K562 (cell line): ENCODE results near the gene CCL11. TPM values are rescaled to one million over a fixed set of nuclear protein-coding genes. Genes with fewer than 3 reads are reported as not detected.

Experiments used
- ATAC-seq: fragments of 200-7000 bp; cut with Tn5 transposase; 3 replicates; pipeline ENCODE4 v1.9.1; 2020; ENCODE audit warnings: moderate library complexity
- BruUV-seq: library from RNA; stranded (reverse); fragments of 400-500 nt; replicated peaks from 2 replicates; lab custom pipeline; 2021; lab: Mats Ljungman, UMichigan
- CTCF ChIA-PET: fragments of 300-600 bp; formaldehyde crosslinking; extraction: SDS; loops from one replicate; lab custom pipeline; 2021; ENCODE audit warnings: low intra/inter-chr PET ratio; lab: Yijun Ruan, JAX
- POLR2A ChIA-PET: fragments of 300-600, 350-650 bp; sonication (Branson Sonifier 250); formaldehyde crosslinking; extraction: SDS; loops from one replicate; lab custom pipeline; 2021; ENCODE audit warnings: antibody characterized with exemption, inconsistent platforms; lab: Yijun Ruan, JAX
- DNase-seq, 4 experiments: peaks; one replicate each; pipeline versions ENCODE4 v3.0.0 to v3.0.0-alpha.2; 2011 to 2018; ENCODE audit warnings: low spot score in 3 of 4, mixed read lengths in 3 of 4; ENCODE audit errors: extremely low read depth in 1 of 4
- FAIRE-seq: peaks from 2 replicates; lab custom pipeline; 2011; peaks lifted over from hg19 to GRCh38; lab: Jason Lieb, UNC
- H2AFZ ChIP-seq: 2 replicates; pipeline ENCODE4 v1.6.0; 2011; ENCODE audit warnings: low read depth, low read length, control low read depth, inconsistent platforms
- H3K27ac ChIP-seq: fragments of 200-600 bp; 3 replicates; pipeline ENCODE4 v1.8.0; 2011; ENCODE audit warnings: low read depth, mild to moderate bottlenecking, control low read depth, inconsistent platforms, low read length, moderate library complexity, mixed read lengths; ENCODE audit errors: extremely low read depth
- H3K27me3 ChIP-seq, 2 experiments: fragments of 300-600 bp in 1 of 2; 2 replicates in 1 of 2; 3 replicates in 1 of 2; pipeline versions ENCODE4 v1.6.0 to v1.8.0; 2011; ENCODE audit warnings: inconsistent platforms in 2 of 2, low read length in 2 of 2, mild to moderate bottlenecking in 1 of 2, mixed read lengths in 1 of 2, moderate library complexity in 1 of 2; ENCODE audit not compliant: control insufficient read depth in 2 of 2, insufficient read depth in 2 of 2
- H3K36me3 ChIP-seq: fragments of 300-600 bp; 3 replicates; pipeline ENCODE4 v1.8.0; 2011; ENCODE audit warnings: mild to moderate bottlenecking, low read length, inconsistent platforms; ENCODE audit not compliant: control insufficient read depth, insufficient read depth
- H3K4me1 ChIP-seq, 2 experiments: fragments of 200-600 bp in 1 of 2; replicated peaks in 1 of 2; 2 replicates in 1 of 2; 3 replicates in 1 of 2; pipeline versions ENCODE4 v1.5.1 to v1.8.0; 2011; ENCODE audit warnings: inconsistent platforms in 2 of 2, low read length in 2 of 2, mild to moderate bottlenecking in 1 of 2, mixed read lengths in 1 of 2, moderate library complexity in 1 of 2; ENCODE audit not compliant: control insufficient read depth in 2 of 2, insufficient read depth in 2 of 2
- H3K4me2 ChIP-seq: 2 replicates; pipeline ENCODE4 v1.6.1; 2011; ENCODE audit warnings: low read length, control low read depth, inconsistent platforms, mixed read lengths; ENCODE audit not compliant: insufficient read depth
- H3K4me3 ChIP-seq: fragments of 200-600 bp; sonication (generic), shearing (Covaris generic); 2 replicates; pipeline ENCODE4 v1.5.1; 2016; ENCODE audit warnings: control low read depth, inconsistent platforms
- H3K79me2 ChIP-seq: fragments of 200-600 bp; 3 replicates; pipeline ENCODE4 v1.8.0; 2011; ENCODE audit warnings: low read length, inconsistent platforms; ENCODE audit not compliant: control insufficient read depth, insufficient read depth
- H3K9ac ChIP-seq, 2 experiments: 2 replicates each; pipeline versions ENCODE4 v1.6.0 to v1.6.1; 2011; ENCODE audit warnings: low read depth in 2 of 2, low read length in 2 of 2, control low read depth in 1 of 2, inconsistent platforms in 1 of 2, mild to moderate bottlenecking in 1 of 2, mixed read lengths in 1 of 2; ENCODE audit not compliant: insufficient read depth in 1 of 2
- H3K9me1 ChIP-seq: one replicate; pipeline ENCODE4 v1.6.0; 2011; ENCODE audit warnings: inconsistent platforms, mild to moderate bottlenecking, low read length, moderate library complexity; ENCODE audit not compliant: control insufficient read depth, insufficient read depth
- H3K9me3 ChIP-seq: replicated peaks from 2 replicates; pipeline ENCODE4 v1.5.1; 2011; ENCODE audit warnings: low read depth, low read length, inconsistent platforms; ENCODE audit not compliant: control insufficient read depth, insufficient read depth
- H4K20me1 ChIP-seq: replicated peaks from 2 replicates; pipeline ENCODE4 v1.6.1; 2011; ENCODE audit warnings: low read length, inconsistent platforms, mixed read lengths; ENCODE audit not compliant: control insufficient read depth, insufficient read depth
- ATF1 ChIP-seq, 2 experiments: fragments of 450-650 bp in 1 of 2; IDR thresholded peaks; 2 replicates each; pipeline ENCODE4 v1.6.1; 2016; ENCODE audit warnings: missing compliant biosample characterization in 1 of 2, missing genetic modification characterization in 1 of 2
- CBFA2T3 ChIP-seq: fragments of 450-650 bp; IDR thresholded peaks from 2 replicates; pipeline ENCODE4 v1.6.1; 2017
- DNMT1 ChIP-seq: fragments of 450-650 bp; IDR thresholded peaks from 2 replicates; pipeline ENCODE4 v1.6.1; 2016; ENCODE audit warnings: antibody characterized with exemption, mild to moderate bottlenecking
- HEY1 ChIP-seq: fragments of 250-450 bp; sonication (Bioruptor Pico); IDR thresholded peaks from 2 replicates; pipeline ENCODE4 v1.5.0; 2020; ENCODE audit warnings: mild to moderate bottlenecking, moderate library complexity, borderline replicate concordance
- HINFP ChIP-seq: fragments of 450-650 bp; conservative IDR thresholded peaks from 2 replicates; pipeline ENCODE4 v1.6.1; 2016; ENCODE audit warnings: missing genetic modification characterization, low read depth, mild to moderate bottlenecking, control low read depth, missing compliant biosample characterization
- RAD21 ChIP-seq, 2 experiments: fragments of 250-450 bp in 1 of 2; fragments of 450-650 bp in 1 of 2; sonication (Bioruptor Pico) in 1 of 2; formaldehyde crosslinking in 1 of 2; IDR thresholded peaks in 1 of 2; conservative IDR thresholded peaks in 1 of 2; 2 replicates each; pipeline versions ENCODE4 v1.4.0 to v1.8.0; 2020 to 2022; ENCODE audit warnings: mild to moderate bottlenecking in 2 of 2, moderate library complexity in 1 of 2
- STAT6 ChIP-seq: sonication (generic); formaldehyde crosslinking; IDR thresholded peaks from 2 replicates; pipeline ENCODE4 v1.8.1; 2023; ENCODE audit warnings: mild to moderate bottlenecking, missing genetic modification reagents
- ZNF146 ChIP-seq: IDR thresholded peaks from one replicate; pipeline ENCODE4 v1.6.1; 2018; ENCODE audit warnings: missing compliant biosample characterization; ENCODE audit not compliant: unreplicated experiment
- ZNF23 ChIP-seq: fragments of 250-450 bp; sonication (Bioruptor Pico); IDR thresholded peaks from 2 replicates; pipeline ENCODE4 v1.4.0; 2020; ENCODE audit warnings: mild to moderate bottlenecking
- ZNF408 ChIP-seq: fragments of 250-450 bp; sonication (Bioruptor Pico); IDR thresholded peaks from 2 replicates; pipeline ENCODE4 v1.4.0; 2020; ENCODE audit warnings: low read depth, mild to moderate bottlenecking, moderate library complexity
- ZSCAN32 ChIP-seq: fragments of 450-650 bp; formaldehyde crosslinking; IDR thresholded peaks from 2 replicates; pipeline ENCODE4 v1.4.0; 2020; ENCODE audit warnings: mild to moderate bottlenecking, moderate library complexity
- WGBS: fragments of 100-300 bp; shearing (Covaris generic); methylation state at CpG from one replicate; pipeline ENCODE4 v1.1.6; 2016; ENCODE audit warnings: low coverage, mixed read lengths; ENCODE audit not compliant: insufficient coverage; ENCODE audit errors: missing lambda C conversion rate; 5-methylcytosine and 5-hydroxymethylcytosine counted together
- in situ Hi-C: fragments of 300-500 bp; cut with MboI; formaldehyde crosslinking; loops from 4 replicates; pipeline ENCODE4 v1.15.0; 2018; ENCODE audit warnings: inconsistent platforms, mixed read lengths
- intact Hi-C: fragments of 100-400 bp; cut with micrococcal nuclease; formaldehyde crosslinking; loops from 2 replicates; pipeline ENCODE4 v1.14.2; 2022
- polyA plus RNA-seq, 8 experiments: library from polyadenylated mRNA; depleted of rRNA in 4 of 8; stranded (reverse) in 5 of 8; unstranded in 3 of 8; fragments of >200 nt; fragmentation: Nextera tagmentation in 2 of 8; fragmentation: Illumina TruSeq in 1 of 8; extraction: Ambion mirVana in 2 of 8; extraction: Trizol in 1 of 8; gene quantifications; 2 replicates each; pipeline versions ENCODE4 v1.2.1 to v1.2.3, GENCODE V29; 2011 to 2014; ENCODE audit warnings: inconsistent platforms in 1 of 8, missing spikeins in 1 of 8
- total RNA-seq, 7 experiments: library from RNA; depleted of rRNA in 6 of 7; stranded (reverse); fragments of >200 nt in 6 of 7; fragmentation: Illumina TruSeq in 2 of 7; extraction: Trizol in 2 of 7; gene quantifications; 2 replicates each; pipeline versions ENCODE4 v1.2.1 to v1.2.3, GENCODE V29; 2011 to 2021; ENCODE audit warnings: low replicate concordance in 1 of 7
- TF ChIP-seq, protein P1 (sequence below): fragments of 450-650 bp; IDR thresholded peaks from 2 replicates; pipeline ENCODE4 v1.6.1; 2016

Gene CCL11
- total and polyA plus RNA-seq, 9 of the 15 experiments (the other 6 are each of a cell fraction or from before 2014, with no cell fraction given) = not detected

DNA sequence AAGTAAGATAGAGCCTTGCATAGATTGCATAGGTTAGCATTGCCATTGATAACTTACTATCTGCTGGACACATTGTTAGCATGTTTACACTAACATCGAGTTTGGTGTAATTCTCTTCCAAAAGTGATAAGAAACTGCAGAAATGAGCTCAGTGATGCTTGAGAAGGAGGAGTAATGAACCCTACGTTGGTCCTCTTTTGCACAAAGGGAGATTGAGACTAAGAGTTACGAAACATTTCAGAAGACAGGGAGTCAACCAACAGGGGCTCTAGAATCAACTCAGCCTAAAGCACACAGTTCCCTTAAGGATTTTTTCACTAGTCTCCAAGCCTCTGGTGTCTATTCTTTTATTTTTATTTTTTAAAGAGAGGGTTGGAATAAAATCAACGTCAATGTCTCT lies 8.7 kb upstream of the CCL11 start:
- H3K27me3 ChIP-seq = no peaks in the 10 kb centered on the region
- no peaks in the 10 kb centered on the region for H4K20me1 ChIP-seq
- no peak overlapping the region for H3K27ac ChIP-seq
- no peak overlapping the region for H2AFZ ChIP-seq
- H3K4me2 ChIP-seq = no peak overlapping the region
- no peaks in the 10 kb centered on the region for H3K36me3 ChIP-seq
- ATAC-seq = no peak
- no peaks in the 10 kb centered on the region for H3K9me3 ChIP-seq
- WGBS = 2% methylated on average over 4 of the region's 4 CpGs
- BruUV-seq = no TSS peak
- POLR2A ChIA-PET = interaction anchor here (0.9 to 1.5 kb wide), 2 partner anchors 9 to 20 kb away, joined by 3 read pairs; partner anchors contain the start of gene CCL11
- in situ Hi-C loops = no loop called here
- H3K4me1 ChIP-seq = no peaks in the 10 kb centered on the region
- no peak for FAIRE-seq
- intact Hi-C loops = no loop called here
- CTCF ChIA-PET = no interaction called here
- TF ChIP-seq ZNF146 (CRISPR knock-in tag) (no peak), ZNF23 (CRISPR knock-in tag) (no peak), STAT6 (no peak), HINFP (tag) (no peak), ATF1 (CRISPR knock-in tag; IDR thresholded peaks at IDR 0.05) (no peak), ATF1 (tag; IDR thresholded peaks at IDR 0.05) (no peak), RAD21 (CRISPR knock-in tag; conservative IDR thresholded peaks at IDR 0.05 in 1 of 2, IDR thresholded peaks at IDR 0.05 in 1 of 2) (no peak), ZNF408 (CRISPR knock-in tag) (no peak), HEY1 (CRISPR knock-in tag) (no peak), CBFA2T3 (no peak), DNMT1 (no peak), ZSCAN32 (no peak)
- TF ChIP-seq, protein P1, sequence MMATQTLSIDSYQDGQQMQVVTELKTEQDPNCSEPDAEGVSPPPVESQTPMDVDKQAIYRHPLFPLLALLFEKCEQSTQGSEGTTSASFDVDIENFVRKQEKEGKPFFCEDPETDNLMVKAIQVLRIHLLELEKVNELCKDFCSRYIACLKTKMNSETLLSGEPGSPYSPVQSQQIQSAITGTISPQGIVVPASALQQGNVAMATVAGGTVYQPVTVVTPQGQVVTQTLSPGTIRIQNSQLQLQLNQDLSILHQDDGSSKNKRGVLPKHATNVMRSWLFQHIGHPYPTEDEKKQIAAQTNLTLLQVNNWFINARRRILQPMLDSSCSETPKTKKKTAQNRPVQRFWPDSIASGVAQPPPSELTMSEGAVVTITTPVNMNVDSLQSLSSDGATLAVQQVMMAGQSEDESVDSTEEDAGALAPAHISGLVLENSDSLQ = no peak
- TF ChIP-seq, all 486 proteins: peak for 0
- Histone ChIP-seq H3K4me3 (no peak overlapping the region), H3K79me2 (no peaks in the 10 kb centered on the region), H3K9me1 (no peaks in the 10 kb centered on the region), H3K9ac (no peak overlapping the region)
- DNase-seq = no peak
